PFSK-1 (cell line): ENCODE data around the gene TOGARAM2.

Experiments
- FOXP2 ChIP-seq: optimal IDR thresholded peaks from 2 replicates; pipeline ENCODE3; 2011; ENCODE audit warnings: borderline replicate concordance, control low read depth, inconsistent platforms; ENCODE audit not compliant: insufficient read depth; ENCODE audit errors: extremely low read length, extremely low read depth
- POLR2AphosphoS5 ChIP-seq: IDR thresholded peaks from 2 replicates; pipeline ENCODE4 v1.6.1; 2012; ENCODE audit warnings: low read depth, mild to moderate bottlenecking, control low read depth, low read length, moderate library complexity
- REST ChIP-seq, 2 experiments: IDR thresholded peaks; 2 replicates each; pipeline versions ENCODE4 v1.6.1 to v1.8.0; 2011 to 2012; ENCODE audit warnings: low read depth in 2 of 2, low read length in 2 of 2, control low read depth in 1 of 2, inconsistent platforms in 1 of 2, mild to moderate bottlenecking in 1 of 2, moderate library complexity in 1 of 2; ENCODE audit not compliant: insufficient read depth in 1 of 2
- SIN3A ChIP-seq: IDR thresholded peaks from 2 replicates; pipeline ENCODE4 v1.6.1; 2012; ENCODE audit warnings: mild to moderate bottlenecking, low read length, moderate library complexity, borderline replicate concordance; ENCODE audit not compliant: insufficient read depth
- TAF1 ChIP-seq: IDR thresholded peaks from 2 replicates; pipeline ENCODE4 v1.6.1; 2012; ENCODE audit warnings: low read length, control low read depth, borderline replicate concordance; ENCODE audit not compliant: insufficient read depth

The TOGARAM2 gene

DNA sequence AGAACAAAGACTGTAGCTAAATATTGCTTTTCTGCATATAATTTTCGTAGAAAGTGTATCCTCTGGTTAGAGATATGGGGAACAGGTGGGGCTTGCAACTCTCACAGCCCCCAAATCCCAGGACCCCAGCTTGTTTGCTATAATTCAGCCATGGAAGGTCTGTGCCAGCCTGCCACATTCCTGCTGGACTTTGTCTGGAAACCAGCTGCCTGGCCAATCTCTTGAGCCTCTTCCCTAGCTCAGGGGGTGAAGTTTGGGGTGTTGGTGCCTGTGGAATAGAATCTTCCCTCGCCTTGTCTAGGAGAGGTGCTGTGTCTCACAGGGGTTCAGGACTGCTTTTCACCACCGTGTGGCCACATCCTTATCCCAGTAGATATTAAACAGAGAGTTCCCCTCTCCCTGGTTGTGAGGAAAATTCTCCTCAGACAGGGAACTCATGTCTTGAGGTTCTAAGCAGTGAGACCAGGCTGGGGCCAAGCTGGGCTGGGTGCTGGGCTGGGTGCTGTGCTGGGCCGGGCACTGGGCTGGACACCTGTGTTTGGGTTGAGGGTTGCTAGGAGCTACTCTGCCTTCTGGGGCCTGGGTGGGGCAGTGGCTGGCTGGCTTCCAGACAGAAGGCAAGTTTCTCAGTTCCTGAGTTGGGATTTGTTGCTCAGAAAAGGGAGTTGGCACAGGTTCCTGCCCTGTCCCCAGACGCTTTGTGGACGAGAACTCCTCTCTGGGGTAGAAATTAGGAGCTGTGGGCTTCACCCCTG, 12.3 kb downstream of the TOGARAM2 start:
- TF ChIP-seq POLR2AphosphoS5, result no peak
- TF ChIP-seq FOXP2, result no peak
- no peak for TF ChIP-seq TAF1
- no peak for TF ChIP-seq REST (IDR thresholded peaks at IDR 0.05; ENCODE audit: insufficient read depth in 1 of 2, low read depth in 2 of 2, low read length in 2 of 2)
- TF ChIP-seq SIN3A, result no peak

DNA sequence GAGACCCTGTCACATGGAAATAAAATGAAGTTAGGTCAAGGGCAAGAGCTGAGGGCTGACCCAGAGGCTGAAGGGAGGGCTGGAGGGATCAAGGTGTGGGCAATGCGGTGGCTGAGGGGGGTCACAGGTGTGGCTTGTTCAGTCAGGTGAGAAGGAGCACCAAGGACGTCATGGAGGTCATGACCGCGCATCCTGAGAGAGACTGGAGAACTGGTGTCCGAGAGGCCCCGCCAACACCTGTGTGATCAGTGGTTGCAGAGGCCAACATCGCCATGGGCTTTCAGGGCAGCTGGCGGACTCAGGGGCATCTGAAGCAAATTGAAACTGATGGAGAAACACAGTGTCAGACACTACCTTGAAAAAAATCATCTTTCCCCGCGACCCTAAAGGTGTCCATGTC, 13.0 kb downstream of the TOGARAM2 start:
- TF ChIP-seq POLR2AphosphoS5 (no peak), REST (IDR thresholded peaks at IDR 0.05; ENCODE audit: insufficient read depth in 1 of 2, low read depth in 2 of 2, low read length in 2 of 2) (no peak), TAF1 (no peak)

GRCh38 chr2:28994679-28995078, 13.6 kb downstream of the TOGARAM2 start:
- TF ChIP-seq SIN3A, result no peak
- no peak for TF ChIP-seq POLR2AphosphoS5
- TF ChIP-seq REST (IDR thresholded peaks at IDR 0.05; ENCODE audit: insufficient read depth in 1 of 2, low read depth in 2 of 2, low read length in 2 of 2), result no peak
- no peak for TF ChIP-seq FOXP2
- no peak for TF ChIP-seq TAF1

DNA sequence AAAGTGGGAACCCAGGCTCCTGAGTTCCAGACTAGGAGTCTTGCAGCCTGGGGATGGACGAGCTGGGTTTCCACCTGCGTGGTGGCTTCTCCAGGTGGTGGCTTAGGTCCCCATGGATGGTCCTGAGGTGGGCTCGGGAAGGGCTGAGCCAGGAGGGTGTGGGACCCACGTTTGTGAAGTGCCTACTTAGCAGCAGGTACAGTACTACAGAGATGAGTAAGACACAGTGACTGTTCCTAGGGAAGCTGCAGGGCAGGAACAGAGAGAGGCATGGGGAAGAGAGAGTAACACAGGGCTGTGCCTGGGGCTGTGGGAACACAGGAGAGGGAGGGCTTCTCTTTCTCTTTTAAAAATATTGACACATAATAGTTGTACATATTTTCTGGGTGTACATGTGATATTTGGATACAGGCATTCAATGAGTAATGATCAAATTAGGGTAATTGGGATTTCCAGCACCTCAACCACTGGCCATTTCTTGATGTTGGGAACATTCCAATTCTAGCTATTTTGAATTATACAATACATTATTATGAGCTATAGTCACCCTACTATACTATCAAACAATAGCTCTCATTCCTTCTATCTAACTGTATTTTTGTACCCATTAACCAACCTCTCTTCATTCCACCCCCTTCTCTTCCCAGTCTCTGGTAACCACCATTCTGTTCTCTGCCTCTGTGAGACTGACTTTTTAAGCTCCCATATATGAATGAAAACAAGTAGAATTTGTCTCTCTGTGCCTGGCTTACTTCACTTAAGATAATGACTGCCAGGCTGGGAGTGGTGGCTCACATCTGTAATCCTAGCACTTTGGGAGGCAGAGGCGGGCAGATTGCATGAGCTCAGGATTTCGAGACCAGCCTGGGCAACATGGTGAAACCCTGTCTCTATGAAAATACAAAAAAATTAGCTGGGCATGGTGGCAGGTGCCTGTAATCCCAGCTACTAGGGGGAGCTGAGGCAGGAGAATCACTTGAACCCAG, 15.0 kb downstream of the TOGARAM2 start:
- TF ChIP-seq TAF1 (no peak), POLR2AphosphoS5 (no peak), REST (IDR thresholded peaks at IDR 0.05; ENCODE audit: insufficient read depth in 1 of 2, low read depth in 2 of 2, low read length in 2 of 2) (no peak), SIN3A (no peak), FOXP2 (no peak)
